HL-60/S4 treated with retinoic acid at 250 ng/mL for 4 days and 3 days (cell line): ENCODE results near the gene COG7.
"Not testable (repeated sequence)": the region's sequence is repeated elsewhere in the genome, so short reads cannot be mapped to it uniquely, and the experiment has no call there.

Experiments
- in situ Hi-C: fragments of 300-500 bp; cut with MboI; formaldehyde crosslinking; loops from 2 replicates; pipeline ENCODE4 v1.7.0; 2022; ENCODE audit warnings: low sequenced_read_pairs

Gene COG7

DNA sequence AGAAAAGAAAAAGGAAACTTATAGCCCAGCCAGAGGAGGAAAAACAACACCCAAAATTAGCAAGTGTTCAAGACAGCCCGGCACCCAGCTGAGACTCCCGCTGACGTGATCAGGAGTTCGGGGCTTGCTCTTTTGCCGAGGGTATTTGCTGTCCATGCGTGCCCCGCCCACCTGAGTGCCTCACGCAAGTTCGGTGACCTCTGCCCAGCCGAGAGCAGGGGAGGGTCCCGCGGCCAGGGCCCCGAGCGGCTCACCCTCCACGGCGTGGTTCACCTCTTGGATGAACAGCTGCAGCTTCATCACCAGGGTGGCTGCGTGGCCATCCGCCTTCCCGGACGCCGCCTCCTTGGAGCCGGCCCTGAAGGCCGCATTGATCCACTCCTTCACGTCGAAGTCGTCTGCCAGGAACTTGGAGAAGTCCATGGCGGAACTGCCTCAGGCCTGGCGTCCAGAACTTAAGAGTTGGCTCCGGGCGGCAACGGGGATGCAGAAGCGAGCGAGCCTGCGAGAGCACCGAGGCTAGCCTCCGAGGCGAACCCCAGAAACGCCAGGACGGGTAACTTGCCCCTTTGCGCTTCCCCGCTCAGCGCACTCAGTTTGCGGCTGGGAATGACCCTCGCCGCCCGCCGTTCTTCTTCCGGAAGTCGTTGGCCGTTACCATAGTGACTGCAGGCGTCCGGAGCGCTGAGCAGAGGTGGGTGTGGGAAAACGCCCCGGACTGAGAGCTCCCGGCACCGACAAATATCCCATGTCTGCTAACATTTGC is at the start of gene COG7:
Gene COG7, minus strand, starts transcription at position 618 of the 766 bp plus-strand sequence. Its CDS starts 195 bp downstream, at position 423.
- in situ Hi-C loops, result no loop called here

DNA sequence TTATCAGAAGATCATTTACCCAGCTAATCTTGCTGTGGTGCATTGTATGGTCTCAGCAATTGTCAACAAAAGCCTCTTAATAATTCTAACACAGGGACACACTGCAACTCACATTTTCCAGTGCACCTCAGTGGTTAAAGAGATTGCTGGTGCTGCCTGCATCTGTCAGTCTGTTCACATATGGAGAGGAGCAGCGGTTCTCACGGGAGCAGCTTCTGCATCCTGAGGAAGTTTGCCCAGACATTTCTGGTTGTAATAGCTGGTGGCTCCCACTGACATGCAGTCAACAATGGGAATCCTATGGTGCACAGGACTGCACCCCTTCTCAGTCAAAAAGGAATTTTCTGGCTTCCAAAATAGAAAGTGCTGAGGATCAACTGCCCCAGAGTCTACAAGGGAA is 49.5 kb upstream of the COG7 start:
- in situ Hi-C loops, result no loop called here

DNA sequence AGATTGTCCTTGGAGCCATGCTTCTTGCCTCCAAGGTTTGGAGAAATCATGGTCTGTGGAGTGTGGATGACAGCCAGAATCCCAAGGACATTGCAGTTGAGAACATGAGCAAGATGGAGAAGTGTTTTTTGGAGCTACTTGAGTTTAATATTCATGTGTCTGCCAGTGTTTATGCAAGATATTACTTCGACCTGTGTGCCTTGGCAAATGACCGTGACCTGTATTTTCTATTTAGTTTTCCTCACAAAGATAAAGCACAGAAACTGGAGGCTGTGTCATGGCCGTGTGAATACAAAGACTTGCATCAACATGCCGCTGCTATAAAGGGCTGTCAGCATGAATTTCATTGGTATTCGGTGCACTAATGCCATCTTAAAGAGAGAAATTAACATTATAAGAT is 48.3 kb upstream of the COG7 start:
- in situ Hi-C loops, result no loop called here

DNA sequence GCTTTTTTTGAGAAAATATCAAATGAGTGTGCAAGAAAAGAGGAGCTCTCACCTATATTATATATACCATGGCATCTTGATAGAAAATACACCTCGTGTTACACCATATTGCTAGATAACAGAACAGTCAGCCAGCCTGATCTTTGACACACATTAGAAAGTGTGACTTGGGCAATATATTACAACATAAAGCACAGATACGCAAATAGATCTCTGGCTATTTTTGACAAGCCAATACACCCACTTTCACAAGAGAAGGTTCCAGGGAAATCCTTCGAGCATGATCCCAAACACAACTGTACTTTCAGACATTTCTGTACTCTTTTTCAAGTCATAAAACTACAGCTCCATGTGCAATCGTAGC is 47.9 kb upstream of the COG7 start:
- in situ Hi-C loops, result no loop called here

DNA sequence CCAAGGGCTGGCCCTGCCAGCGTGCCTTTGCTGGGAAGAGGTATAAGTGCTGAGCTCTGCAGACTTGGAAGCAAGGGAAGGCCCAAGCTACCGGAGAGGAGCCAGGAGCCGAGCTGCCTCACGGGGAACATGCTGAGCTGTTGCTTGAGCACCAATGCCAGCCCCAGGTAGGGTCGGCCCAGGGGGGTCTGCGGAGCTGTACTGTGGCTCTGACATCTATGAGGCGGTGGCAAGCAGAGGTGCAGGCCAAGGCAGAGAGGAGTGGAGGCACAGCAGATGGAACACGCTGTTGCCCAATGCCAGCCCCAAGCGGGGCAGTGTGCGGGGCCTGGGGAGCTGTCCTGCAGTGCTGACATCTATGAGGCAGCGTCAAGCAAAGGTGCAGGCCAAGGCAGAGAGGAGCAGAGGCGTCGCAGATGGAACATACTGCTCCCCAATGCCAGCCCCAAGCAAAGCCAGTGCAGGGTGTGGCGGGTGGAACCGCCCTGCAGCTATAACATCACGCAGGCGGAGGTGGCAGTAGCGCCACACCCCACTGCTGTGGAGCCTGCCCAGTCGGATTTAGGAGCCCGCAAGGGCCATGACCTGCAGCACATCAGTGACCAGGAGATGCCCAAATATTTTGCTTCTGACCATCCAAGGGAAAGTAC is 47.3 kb upstream of the COG7 start:
- in situ Hi-C loops, result no loop called here

DNA sequence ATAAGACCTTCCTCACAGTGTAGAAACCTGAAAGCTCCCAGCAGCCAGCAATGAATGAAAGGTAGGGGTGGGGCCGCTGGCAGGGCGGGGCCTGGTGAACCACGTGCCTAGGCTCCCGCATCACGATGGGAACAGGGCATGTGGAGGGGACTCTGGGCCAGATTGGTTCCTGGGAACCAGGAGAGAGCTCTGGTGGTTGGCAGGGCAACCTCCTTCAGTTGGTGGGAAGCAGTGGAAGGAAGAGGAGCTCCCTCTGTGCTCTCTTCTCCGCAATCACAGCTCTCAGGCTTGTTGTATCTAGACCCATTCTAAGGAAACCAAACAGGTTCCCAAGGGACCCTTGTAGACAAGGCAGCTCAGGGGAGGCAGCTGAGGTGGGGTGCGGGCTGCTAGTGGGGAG is 46.8 kb upstream of the COG7 start:
- in situ Hi-C loops, result no loop called here

DNA sequence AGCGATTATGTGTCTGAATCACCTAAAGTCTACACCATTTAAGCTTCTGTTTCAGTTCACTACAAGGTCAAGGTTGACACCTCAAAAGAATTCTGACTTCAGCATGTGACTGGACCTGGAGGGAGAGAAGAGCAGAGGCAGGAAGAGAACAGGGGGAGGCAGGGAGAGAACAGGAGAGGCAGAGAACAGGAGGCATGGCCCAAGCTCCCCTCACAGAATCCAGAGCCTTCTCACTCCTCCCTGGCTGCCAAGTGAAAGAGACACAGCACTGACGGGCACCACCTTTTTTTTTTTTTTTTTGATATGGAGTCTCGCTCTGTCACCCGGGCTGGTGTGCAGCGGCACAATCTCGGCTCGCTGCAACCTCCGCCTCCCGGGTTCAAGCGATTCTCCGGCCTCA is 45.9 kb upstream of the COG7 start:
- in situ Hi-C loops, result no loop called here

DNA sequence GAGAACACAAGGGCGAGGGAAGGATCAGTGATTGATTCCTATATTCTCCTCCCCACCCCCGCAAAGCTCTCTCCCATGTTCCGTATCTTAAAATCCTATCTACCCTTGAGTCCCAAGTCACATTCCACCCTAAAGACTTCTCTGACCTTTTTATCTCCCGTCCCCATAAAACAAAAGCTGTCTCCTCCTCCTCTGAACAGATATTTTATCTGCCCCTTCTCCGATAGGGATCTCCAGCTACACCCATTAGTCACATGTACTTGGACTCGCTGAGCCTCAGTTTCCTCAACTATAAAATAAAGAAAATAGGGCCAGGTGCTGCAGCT is 44.5 kb upstream of the COG7 start:
- in situ Hi-C loops, result no loop called here

DNA sequence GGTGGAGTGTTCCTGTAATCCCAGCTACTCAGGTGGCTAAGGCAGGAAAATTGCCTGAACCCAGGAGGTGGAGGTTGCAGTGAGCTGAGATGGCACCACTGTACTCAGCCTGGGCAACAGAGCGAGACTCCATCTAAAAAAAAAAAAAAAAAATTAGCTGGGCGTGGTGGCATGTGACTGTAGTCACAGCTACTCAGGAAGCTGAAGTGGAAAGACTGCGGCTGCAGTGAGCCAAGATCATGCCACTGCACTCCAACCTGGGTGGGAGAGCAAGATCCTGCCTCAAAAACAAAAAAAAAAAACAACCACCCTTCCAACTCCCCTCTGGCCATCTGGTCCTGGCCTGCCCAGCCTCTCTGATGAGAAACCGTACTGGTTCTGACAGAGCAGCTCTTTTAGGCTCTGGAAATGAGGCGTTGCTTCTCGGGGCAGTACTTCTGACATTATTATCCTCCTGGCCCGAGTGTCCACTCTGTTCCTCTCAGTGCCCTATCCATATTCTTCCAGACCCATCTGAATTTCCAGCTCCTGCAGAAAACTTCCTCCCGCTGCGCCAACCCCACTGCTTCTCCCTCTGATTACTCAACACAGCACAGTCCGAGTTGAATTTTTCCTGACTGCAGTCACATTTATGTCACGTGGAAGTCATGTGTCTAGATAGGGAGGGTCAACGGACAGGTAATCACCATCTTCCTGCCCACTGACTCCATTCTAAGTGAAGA is 44.0 kb upstream of the COG7 start:
- in situ Hi-C loops, result no loop called here

DNA sequence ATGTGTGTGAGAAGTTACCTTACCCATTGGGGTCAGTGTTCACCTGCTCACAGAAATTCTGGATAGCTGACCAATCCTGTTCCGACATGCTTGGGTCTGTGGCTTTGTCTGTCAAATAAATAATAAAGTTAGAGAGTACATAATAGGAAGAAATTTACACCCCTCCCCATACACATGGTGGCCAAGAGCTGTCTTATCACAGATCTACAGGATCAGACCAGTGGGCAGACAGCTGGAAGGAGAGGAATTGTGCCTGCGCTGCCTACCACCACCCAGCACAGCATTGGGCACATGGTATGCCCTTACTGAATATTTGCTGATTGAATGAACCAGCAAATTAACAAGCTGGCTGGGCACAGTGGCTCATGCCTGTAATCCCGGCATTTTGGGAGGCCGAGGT is 42.7 kb upstream of the COG7 start:
- in situ Hi-C loops, result no loop called here

DNA sequence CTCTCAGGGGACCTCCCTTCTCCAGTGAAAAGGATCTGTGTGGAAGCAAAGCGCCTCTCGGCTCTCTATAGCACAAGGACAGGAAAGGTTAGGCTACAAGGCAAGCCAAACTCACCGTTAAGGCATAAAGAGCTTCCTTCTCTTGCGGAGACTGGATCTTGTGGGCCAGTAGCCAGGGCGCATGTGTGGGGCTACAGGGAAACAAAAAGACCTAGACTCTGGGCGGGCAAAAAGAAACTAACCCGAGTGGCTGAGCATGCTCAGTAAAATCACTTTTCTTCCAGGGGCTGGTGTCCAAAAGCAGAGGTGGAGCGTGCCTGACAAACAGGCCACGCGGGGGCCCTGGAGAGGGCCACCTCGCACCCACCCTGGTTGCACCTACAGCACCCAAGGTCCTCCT is 41.2 kb upstream of the COG7 start:
- in situ Hi-C loops, result no loop called here

DNA sequence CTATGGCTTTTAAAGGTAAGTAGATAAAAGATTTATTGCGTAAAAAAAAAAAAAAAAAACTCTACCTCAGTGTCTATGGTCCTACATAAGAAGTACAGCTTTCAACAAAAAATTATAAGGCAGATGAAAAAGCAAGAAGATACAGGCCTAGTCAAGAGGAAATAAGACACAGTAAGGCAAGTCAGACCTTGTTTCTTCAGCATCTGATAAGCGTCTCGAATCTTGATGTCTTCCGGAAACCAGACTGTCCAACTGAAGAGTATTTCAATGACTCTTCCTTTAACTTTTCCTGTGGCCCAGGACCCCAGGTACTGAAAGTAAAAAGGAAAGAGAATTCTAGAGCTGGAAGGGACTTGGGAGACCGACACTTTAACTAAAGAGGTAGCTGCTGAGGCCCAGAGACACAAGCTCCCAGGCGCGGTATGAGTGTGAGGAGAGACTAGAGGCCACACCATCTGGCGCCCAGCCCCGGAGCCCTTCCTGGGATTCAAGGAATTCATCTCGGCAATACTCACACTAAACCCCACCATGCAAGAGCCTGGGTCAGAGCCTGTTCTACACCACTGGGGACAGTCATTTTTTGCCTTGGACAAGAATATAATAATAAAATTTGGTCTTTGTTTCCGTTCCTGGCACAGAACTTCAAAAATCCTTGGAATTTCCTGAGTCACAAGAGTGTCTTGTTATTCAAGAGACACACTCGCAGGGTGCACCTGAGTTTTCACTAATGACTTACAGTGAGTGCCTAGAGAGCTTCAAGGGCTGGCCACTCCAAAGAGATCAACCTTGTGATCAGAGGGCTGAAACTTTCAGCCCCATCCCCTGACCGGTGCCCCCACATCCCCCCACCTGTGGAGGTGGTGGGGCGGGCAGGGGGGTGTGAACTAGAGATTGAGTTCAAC is 38.8 kb upstream of the COG7 start:
- in situ Hi-C loops, result no loop called here

DNA sequence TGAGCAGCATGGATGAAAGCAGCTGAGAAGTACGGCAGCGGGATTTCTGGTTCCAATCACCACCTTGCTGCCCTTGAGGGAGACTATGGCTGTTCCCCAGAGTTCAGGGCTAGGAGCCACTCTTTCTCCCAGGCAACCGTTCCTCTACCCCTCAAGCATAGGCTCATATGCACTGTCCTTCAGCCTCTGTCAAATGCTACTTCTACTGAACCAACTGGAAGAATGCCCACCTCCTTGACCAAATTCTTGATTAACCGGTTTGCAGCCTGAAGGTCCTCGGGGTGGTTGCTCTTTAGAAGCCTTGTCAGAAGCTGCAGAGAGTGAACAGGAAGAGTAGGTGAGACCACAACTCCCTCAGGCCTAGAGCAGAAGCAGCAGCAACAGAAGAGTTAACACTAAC is 33.5 kb upstream of the COG7 start:
- in situ Hi-C loops, result no loop called here

DNA sequence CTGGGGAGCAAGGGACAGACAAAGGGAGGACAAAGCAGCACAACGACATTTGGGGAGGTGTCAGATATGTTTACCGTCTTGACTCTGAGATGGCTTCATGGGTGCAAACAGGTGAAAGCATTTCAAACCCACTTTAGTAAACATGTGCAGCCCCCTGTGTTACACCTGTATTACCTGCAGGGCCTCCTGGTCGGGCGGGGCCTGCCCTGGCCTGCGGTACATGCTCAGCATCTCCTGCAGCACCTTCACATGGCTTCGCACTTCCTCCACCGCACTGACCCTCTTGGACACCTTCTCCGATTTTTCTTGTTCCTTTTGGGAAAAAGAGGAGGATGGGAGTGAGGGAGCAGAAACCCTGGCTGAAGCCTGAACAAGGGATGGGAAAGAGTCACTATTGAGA is 32.9 kb upstream of the COG7 start:
- in situ Hi-C loops, result no loop called here

DNA sequence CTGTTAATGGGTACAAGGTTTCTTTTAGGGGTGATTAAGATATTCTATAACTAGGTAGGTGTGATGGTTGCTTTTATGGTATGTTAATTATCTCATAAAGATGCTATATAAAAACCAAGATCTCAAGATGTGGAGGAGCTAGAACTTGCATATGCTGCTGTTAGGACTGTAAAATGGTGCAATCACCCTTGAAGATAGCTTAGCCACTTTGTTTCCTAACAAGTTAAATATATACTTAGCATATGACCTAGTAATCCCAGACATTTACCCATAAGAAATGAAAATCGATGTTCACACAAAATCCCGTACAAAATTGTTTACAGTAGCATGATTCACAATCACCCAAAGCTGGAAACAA is 32.2 kb upstream of the COG7 start:
- in situ Hi-C loops, result no loop called here

DNA sequence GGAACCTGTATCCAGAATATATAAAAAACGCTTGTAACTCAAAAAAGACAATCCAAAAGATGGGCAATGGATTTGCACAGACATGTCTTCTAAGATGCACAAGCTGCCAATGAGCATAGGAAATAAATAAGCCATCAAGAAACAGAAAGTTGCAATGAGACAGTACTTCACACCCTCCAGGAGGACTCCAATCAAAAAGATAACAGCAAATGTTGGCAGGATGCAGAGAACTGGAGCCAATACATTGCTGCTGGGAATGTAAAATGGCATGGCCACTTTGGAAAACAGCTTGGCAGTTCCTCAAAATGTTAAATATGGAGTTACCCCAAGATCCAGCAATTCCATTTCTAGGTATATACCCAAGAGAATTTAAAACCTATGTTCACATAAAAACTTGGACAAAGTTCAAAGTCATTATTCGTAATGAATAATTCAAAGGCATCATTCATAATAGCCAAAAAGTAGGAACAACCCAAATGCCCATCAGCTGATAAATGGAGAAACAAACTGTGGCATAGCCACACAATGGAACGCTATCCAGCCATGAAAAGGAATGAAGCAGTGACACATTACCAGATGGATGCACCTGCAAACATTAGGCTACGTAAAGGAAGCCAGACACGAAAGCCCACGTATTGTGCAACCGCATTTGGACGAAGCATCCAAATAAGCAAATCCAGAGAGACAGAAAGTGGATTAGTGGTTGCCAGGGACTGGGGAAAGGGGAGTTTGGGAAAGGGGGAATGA is 31.7 kb upstream of the COG7 start:
- in situ Hi-C loops, result no loop called here

DNA sequence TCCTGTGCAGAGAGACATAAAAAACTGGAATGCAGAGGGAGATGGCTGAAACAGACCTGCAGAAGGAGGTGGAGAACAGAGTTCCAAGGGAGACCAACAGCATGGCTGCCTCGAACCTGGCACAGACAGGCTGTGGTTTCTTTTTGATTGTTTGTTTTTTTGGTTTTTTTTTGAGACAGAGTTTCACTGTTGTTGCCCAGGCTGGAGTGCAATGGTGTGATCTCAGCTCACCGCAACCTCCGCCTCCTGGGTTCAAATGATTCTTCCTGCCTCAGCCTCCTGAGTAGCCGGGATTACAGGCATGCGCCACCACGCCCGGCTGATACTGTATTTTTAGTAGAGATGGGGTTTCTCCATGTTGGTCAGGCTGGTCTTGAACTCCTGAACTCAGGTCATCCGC is 30.5 kb upstream of the COG7 start:
- in situ Hi-C loops, result not testable (repeated sequence)

DNA sequence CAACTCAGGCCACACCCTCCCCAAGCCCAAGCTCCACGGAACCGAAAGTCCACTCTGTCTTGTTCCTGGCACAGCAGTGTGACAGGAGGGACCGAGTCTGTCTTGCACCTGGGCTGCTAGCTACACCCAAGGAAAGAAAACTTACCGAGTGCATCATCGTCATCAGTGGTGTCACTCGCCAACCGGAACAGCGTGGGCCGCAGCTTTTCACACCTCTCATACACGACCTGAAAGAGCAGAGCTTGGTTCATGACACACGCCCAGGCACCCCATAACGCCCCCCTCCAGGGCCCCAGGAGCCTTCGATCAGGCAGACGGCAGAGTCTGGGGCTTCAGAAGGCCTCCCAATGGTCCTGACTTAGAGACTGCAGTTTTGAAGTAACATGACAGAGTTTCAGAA is 29.8 kb upstream of the COG7 start:
- in situ Hi-C loops, result no loop called here

DNA sequence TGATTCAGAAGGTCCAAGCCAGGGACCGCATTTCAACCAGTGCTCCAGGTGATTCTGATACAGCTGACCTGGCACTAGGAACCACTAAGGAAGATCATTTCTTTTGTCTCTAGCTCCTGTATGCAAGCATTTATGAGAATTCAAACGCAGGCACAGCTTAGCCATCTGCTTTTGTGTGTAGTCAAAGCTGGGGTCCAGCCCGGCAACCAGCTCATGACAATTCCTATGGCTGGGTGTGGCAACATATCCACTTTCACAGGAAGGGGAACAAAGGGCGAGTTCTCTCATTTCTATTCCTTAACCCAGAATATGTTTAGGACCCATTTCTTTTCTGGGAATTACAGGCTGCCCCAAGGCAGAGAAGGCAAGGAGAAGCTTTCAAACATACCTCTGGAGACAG is 27.3 kb upstream of the COG7 start:
- in situ Hi-C loops, result no loop called here

DNA sequence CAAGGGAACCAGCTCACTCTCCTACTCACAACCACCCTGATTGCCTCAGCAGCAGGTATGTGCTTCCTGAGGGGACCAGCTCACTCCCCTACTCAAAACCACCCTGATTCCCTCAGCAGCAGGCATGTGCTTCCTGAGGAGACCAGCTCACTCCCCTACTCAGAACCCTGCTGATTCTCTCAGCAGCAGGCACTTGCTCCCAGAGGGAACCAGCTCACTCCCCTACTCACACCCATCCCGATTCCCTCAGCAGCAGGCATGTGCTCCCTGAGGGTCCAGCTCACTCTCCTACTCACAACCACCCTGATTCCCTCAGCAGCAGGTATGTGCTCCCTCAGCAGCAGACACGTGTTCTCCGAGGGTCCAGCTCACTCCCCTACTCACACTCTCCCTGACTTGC is 26.1 kb upstream of the COG7 start:
- in situ Hi-C loops, result no loop called here

DNA sequence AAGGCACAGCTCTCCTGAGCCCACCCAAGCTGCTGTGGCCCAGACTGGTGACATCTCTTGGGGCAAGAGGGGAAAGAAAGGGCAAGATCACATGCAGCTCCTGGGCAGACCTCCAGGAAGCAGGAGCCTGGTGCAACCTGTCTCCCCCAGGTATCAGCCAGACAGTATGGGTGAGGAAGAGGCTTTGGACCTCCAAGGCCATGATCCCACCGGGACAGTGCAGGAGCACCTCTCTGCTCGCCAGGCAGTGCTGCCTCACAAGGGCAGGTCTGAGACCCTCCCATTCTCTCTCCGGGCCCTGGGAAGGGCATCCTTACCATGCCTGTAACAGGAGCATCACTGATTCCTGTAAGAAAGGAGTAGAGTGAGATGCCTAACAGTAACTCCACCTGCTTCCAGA is 25.6 kb upstream of the COG7 start:
- in situ Hi-C loops, result no loop called here
